ENCODE data around the gene SYCP2.

Gene SYCP2

GRCh38 chr20:59966428-59966827, 33.0 kb upstream of the SYCP2 start:
- H3K4me1 ChIP-seq (ENCODE audit: low read length) = peaks cover 15% of the 10 kb centered on the region
- no peaks in the 10 kb centered on the region for H3K27me3 ChIP-seq (replicated peaks; ENCODE audit: insufficient read depth, low read length)
- H3F3A ChIP-seq (ENCODE audit: insufficient read depth, low read length) = no peaks in the 10 kb centered on the region
- H3K9me3 ChIP-seq (replicated peaks; ENCODE audit: insufficient read depth, low read length) = no peaks in the 10 kb centered on the region
- no peaks in the 10 kb centered on the region for H3K79me2 ChIP-seq (ENCODE audit: low read length)
- no peak overlapping the region for H3K9ac ChIP-seq (ENCODE audit: low read length)
- no peak overlapping the region for H3K27ac ChIP-seq (ENCODE audit: low read length)
- no peak for DNase-seq
- H2AFZ ChIP-seq (ENCODE audit: low read length) = no peak overlapping the region
- no peak overlapping the region for H3K4me3 ChIP-seq (ENCODE audit: low read length)
- no peaks in the 10 kb centered on the region for H4K20me1 ChIP-seq (ENCODE audit: insufficient read depth, low read length)
- no peak overlapping the region for H3K4me2 ChIP-seq (ENCODE audit: low read depth, low read length)
- no peaks in the 10 kb centered on the region for H3K9me2 ChIP-seq (replicated peaks; ENCODE audit: insufficient read depth, low read length)
- TF ChIP-seq EZH2 (optimal IDR thresholded peaks at IDR 0.05; ENCODE audit: low read depth, low read length) (no peak), EZH2phosphoT487 (IDR thresholded peaks at IDR 0.05; ENCODE audit: low read length) (no peak), CTCF (IDR thresholded peaks at IDR 0.05; ENCODE audit: low read length) (no peak)
- H3K36me3 ChIP-seq (replicated peaks; ENCODE audit: insufficient read depth, low read length) = no peaks in the 10 kb centered on the region

DNA sequence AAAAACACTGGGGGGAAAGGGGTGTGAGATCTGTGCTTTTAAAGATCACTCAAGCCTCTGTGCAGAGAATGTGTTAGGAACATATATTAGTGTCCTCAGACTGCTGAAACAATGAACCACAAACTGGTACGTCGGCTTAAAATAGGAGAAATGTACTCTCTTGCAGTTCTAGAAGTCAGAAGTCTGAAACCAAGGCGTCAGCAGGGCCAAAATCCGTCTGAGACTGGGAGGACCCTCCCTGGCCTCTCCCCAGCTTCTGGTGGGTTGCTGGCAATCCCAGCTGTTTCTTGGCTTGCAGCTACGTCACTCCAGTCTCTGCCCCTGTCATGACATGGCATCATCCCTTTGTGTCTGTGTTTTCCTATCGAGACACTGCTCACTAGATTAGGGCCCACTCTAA, 28.7 kb upstream of the SYCP2 start:
- H2AFZ ChIP-seq (ENCODE audit: low read length) = peak overlapping the region; percentile 40
- peak overlapping the region; percentile 15; the same call in 1 of the 2 replicates for H3K4me3 ChIP-seq (ENCODE audit: low read length)
- H3K9ac ChIP-seq (ENCODE audit: low read length) = peak overlapping the region; percentile 39
- TF ChIP-seq EZH2phosphoT487 (IDR thresholded peaks at IDR 0.05; ENCODE audit: low read length) (no peak), CTCF (IDR thresholded peaks at IDR 0.05; ENCODE audit: low read length) (no peak), EZH2 (optimal IDR thresholded peaks at IDR 0.05; ENCODE audit: low read depth, low read length) (no peak)
- H4K20me1 ChIP-seq (ENCODE audit: insufficient read depth, low read length) = no peaks in the 10 kb centered on the region
- H3K36me3 ChIP-seq (replicated peaks; ENCODE audit: insufficient read depth, low read length) = no peaks in the 10 kb centered on the region
- no peaks in the 10 kb centered on the region for H3K79me2 ChIP-seq (ENCODE audit: low read length)
- peak overlapping the region; percentile 87 for H3K27ac ChIP-seq (ENCODE audit: low read length)
- peak overlapping the region; percentile 54 for H3K4me2 ChIP-seq (ENCODE audit: low read depth, low read length)
- H3K4me1 ChIP-seq (ENCODE audit: low read length) = peaks cover 34% of the 10 kb centered on the region
- H3K9me3 ChIP-seq (replicated peaks; ENCODE audit: insufficient read depth, low read length) = no peaks in the 10 kb centered on the region
- no peaks in the 10 kb centered on the region for H3F3A ChIP-seq (ENCODE audit: insufficient read depth, low read length)
- no peaks in the 10 kb centered on the region for H3K9me2 ChIP-seq (replicated peaks; ENCODE audit: insufficient read depth, low read length)
- DNase-seq = peak; percentile 54
- H3K27me3 ChIP-seq (replicated peaks; ENCODE audit: insufficient read depth, low read length) = no peaks in the 10 kb centered on the region

GRCh38 chr20:59961423-59961822, 28.0 kb upstream of the SYCP2 start:
- DNase-seq = no peak
- Histone ChIP-seq H3K4me3 (ENCODE audit: low read length) (no peak overlapping the region; the same call in 1 of the 2 replicates), H2AFZ (ENCODE audit: low read length) (peak overlapping the region; percentile 40; the same call in 1 of the 2 replicates), H3K9ac (ENCODE audit: low read length) (peak overlapping the region; percentile 39), H3K27me3 (replicated peaks; ENCODE audit: insufficient read depth, low read length) (no peaks in the 10 kb centered on the region), H3F3A (ENCODE audit: insufficient read depth, low read length) (no peaks in the 10 kb centered on the region), H4K20me1 (ENCODE audit: insufficient read depth, low read length) (no peaks in the 10 kb centered on the region), H3K79me2 (ENCODE audit: low read length) (no peaks in the 10 kb centered on the region), H3K9me2 (replicated peaks; ENCODE audit: insufficient read depth, low read length) (no peaks in the 10 kb centered on the region), H3K36me3 (replicated peaks; ENCODE audit: insufficient read depth, low read length) (no peaks in the 10 kb centered on the region), H3K4me1 (ENCODE audit: low read length) (peaks cover 34% of the 10 kb centered on the region), H3K27ac (ENCODE audit: low read length) (peak overlapping the region; percentile 87), H3K4me2 (ENCODE audit: low read depth, low read length) (peak overlapping the region; percentile 54; the same call in 1 of the 2 replicates), H3K9me3 (replicated peaks; ENCODE audit: insufficient read depth, low read length) (no peaks in the 10 kb centered on the region)
- TF ChIP-seq EZH2 (optimal IDR thresholded peaks at IDR 0.05; ENCODE audit: low read depth, low read length) (no peak), CTCF (IDR thresholded peaks at IDR 0.05; ENCODE audit: low read length) (no peak)
